Stimulated activated CD4-positive, alpha-beta T cell treated with anti-CD3 and anti-CD28 coated beads, Interleukin-1b, Interleukin-23, amount 100 ng/mL, for 48 hours (primary cell): ENCODE measurements around the gene LARGE2.

Experiments used
- DNase-seq: peaks from one replicate; pipeline ENCODE4 v3.0.0-alpha.2; 2020

LARGE2 gene

GRCh38 chr11:45968901-45969300, 46.4 kb downstream of the LARGE2 start:
- DNase-seq = no peak

- DNase-seq = no peak
Observed at GRCh38 chr11:45973601-45974000, 51.1 kb downstream of the LARGE2 start.

- DNase-seq = no peak
Observed at GRCh38 chr11:45974806-45975205, 52.4 kb downstream of the LARGE2 start.
